GM12878 (cell line): Measurements from ENCODE around the gene MTMR10. TPM values are rescaled to one million over a fixed set of nuclear protein-coding genes. Genes with fewer than 3 reads are reported as not detected.

Source experiments
- ATAC-seq: fragments of 200-7000 bp; cut with Tn5 transposase; 3 replicates; pipeline ENCODE4 v1.9.1; 2020; ENCODE audit warnings: mild to moderate bottlenecking, moderate library complexity
- BruUV-seq: library from RNA; stranded (reverse); fragments of 400-500 nt; replicated peaks from 2 replicates; lab custom pipeline; 2021; lab: Mats Ljungman, UMichigan
- CTCF ChIA-PET: fragments of 300-600 bp; sonication (Branson Sonifier 250); formaldehyde crosslinking; extraction: SDS; loops from one replicate; lab custom pipeline; 2021; ENCODE audit warnings: inconsistent platforms; lab: Yijun Ruan, JAX
- POLR2A ChIA-PET: fragments of 350-600 bp; formaldehyde crosslinking; extraction: SDS; loops from one replicate; lab custom pipeline; 2021; ENCODE audit warnings: inconsistent platforms; lab: Charles Lee
- RAD21 ChIA-PET: fragments of 300-600 bp; sonication (Branson Sonifier 250); formaldehyde crosslinking; loops from one replicate; lab custom pipeline; 2023; ENCODE audit warnings: antibody characterized with exemption; ENCODE audit not compliant: unreplicated experiment; lab: Charles Lee
- SMC1A ChIA-PET: fragments of 300-600 bp; sonication (Branson Sonifier 250); formaldehyde crosslinking; loops from one replicate; lab custom pipeline; 2023; ENCODE audit not compliant: unreplicated experiment, uncharacterized antibody; lab: Charles Lee
- DNase-seq: peaks from one replicate; pipeline ENCODE4 v3.0.0-alpha.2; 2011; ENCODE audit warnings: low read depth, low spot score
- FAIRE-seq: peaks from 3 replicates; lab custom pipeline; 2011; peaks lifted over from hg19 to GRCh38; lab: Jason Lieb, UNC
- H2AFZ ChIP-seq: 2 replicates; pipeline ENCODE4 v1.6.0; 2011; ENCODE audit warnings: low read depth, low read length, control low read depth; ENCODE audit not compliant: control insufficient read depth
- H3K27ac ChIP-seq: 2 replicates; pipeline ENCODE4 v1.5.1; 2011; ENCODE audit warnings: control low read depth; ENCODE audit not compliant: control insufficient read depth, insufficient read depth
- H3K27me3 ChIP-seq, 2 experiments: replicated peaks in 1 of 2; 2 replicates each; pipeline versions ENCODE4 v1.6.0 to v1.6.1; 2011; ENCODE audit warnings: low read length in 1 of 2; ENCODE audit not compliant: control insufficient read depth in 2 of 2, insufficient read depth in 2 of 2
- H3K36me3 ChIP-seq, 2 experiments: 2 replicates each; pipeline ENCODE4 v1.5.1; 2011; ENCODE audit warnings: low read length in 1 of 2; ENCODE audit not compliant: control insufficient read depth in 2 of 2, insufficient read depth in 2 of 2
- H3K4me1 ChIP-seq: 2 replicates; pipeline ENCODE4 v1.6.1; 2011; ENCODE audit warnings: mild to moderate bottlenecking, low read length, moderate library complexity, mixed read lengths; ENCODE audit not compliant: control insufficient read depth, insufficient read depth
- H3K4me2 ChIP-seq: 2 replicates; pipeline ENCODE4 v1.6.0; 2011; ENCODE audit warnings: control low read depth; ENCODE audit not compliant: control insufficient read depth, insufficient read depth
- H3K4me3 ChIP-seq: fragments of 200-600 bp; sonication (generic); 2 replicates; pipeline ENCODE4 v1.5.1; 2016
- H3K79me2 ChIP-seq: 2 replicates; pipeline ENCODE4 v1.6.0; 2011; ENCODE audit warnings: low read length; ENCODE audit not compliant: control insufficient read depth, insufficient read depth
- H3K9ac ChIP-seq: 2 replicates; pipeline ENCODE4 v1.8.0; 2011; ENCODE audit warnings: low read length, control low read depth, mixed read lengths; ENCODE audit not compliant: control insufficient read depth, insufficient read depth
- H3K9me3 ChIP-seq: replicated peaks from 3 replicates; pipeline ENCODE4 v1.5.1; 2011; ENCODE audit warnings: mild to moderate bottlenecking, low read length; ENCODE audit not compliant: control insufficient read depth, insufficient read depth
- H4K20me1 ChIP-seq: 2 replicates; pipeline ENCODE4 v1.6.0; 2011; ENCODE audit not compliant: control insufficient read depth, insufficient read depth
- CBFB ChIP-seq: IDR thresholded peaks from 2 replicates; pipeline ENCODE4 v1.6.1; 2016; ENCODE audit warnings: antibody characterized with exemption, low read depth
- STAT1 ChIP-seq: fragments of 450-650 bp; conservative IDR thresholded peaks from 2 replicates; pipeline ENCODE4 v1.6.1; 2014; ENCODE audit warnings: antibody characterized with exemption, mild to moderate bottlenecking
- TBL1XR1 ChIP-seq: IDR thresholded peaks from 2 replicates; pipeline ENCODE4 v1.6.1; 2012; ENCODE audit warnings: low read depth, low read length, improper control_type of control experiment
- YY1 ChIP-seq: IDR thresholded peaks from 2 replicates; pipeline ENCODE4 v1.6.1; 2011; ENCODE audit warnings: low read depth, mild to moderate bottlenecking, low read length
- WGBS: methylation state at CpG from one replicate; pipeline ENCODE4 v1.1.6; 2016; ENCODE audit warnings: low lambda C conversion rate; ENCODE audit not compliant: insufficient replicate concordance, insufficient coverage; ENCODE audit errors: missing lambda C conversion rate; 5-methylcytosine and 5-hydroxymethylcytosine counted together
- in situ Hi-C: fragments of 300-500 bp; cut with MboI; formaldehyde crosslinking; loops from 9 replicates; pipeline ENCODE4 v1.14.3; 2018; ENCODE audit warnings: mixed read lengths
- intact Hi-C: fragments of 100-400 bp; cut with micrococcal nuclease; formaldehyde crosslinking; loops from one replicate; pipeline ENCODE4 v1.14.2; 2022; ENCODE audit not compliant: unreplicated experiment
- polyA plus RNA-seq, 11 experiments: library from polyadenylated mRNA; depleted of rRNA in 4 of 11; unstranded in 6 of 11; stranded (reverse) in 5 of 11; fragments of >200 nt; fragmentation: Nextera tagmentation in 4 of 11; fragmentation: Illumina TruSeq in 1 of 11; extraction: Ambion mirVana in 4 of 11; extraction: Trizol in 1 of 11; gene quantifications; 1 replicate in 1 of 11; 2 replicates in 10 of 11; pipeline versions ENCODE4 v1.2.1 to v1.2.3, GENCODE V29; 2011 to 2016; ENCODE audit warnings: inconsistent platforms in 2 of 11, missing spikeins in 2 of 11, low read depth in 1 of 11
- total RNA-seq, 4 experiments: library from RNA; depleted of rRNA in 3 of 4; stranded (reverse); fragments of >200 nt in 3 of 4; fragmentation: Illumina TruSeq in 1 of 4; extraction: Trizol in 1 of 4; gene quantifications; 2 replicates each; pipeline versions ENCODE4 v1.2.1 to v1.2.3, GENCODE V29; 2013 to 2021
- TF ChIP-seq, protein P1 (sequence below): IDR thresholded peaks from 2 replicates; pipeline ENCODE4 v1.6.1; 2011; ENCODE audit warnings: low read depth, mild to moderate bottlenecking, low read length, moderate library complexity, borderline replicate concordance; ENCODE audit errors: extremely low read depth
- TF ChIP-seq, protein P2 (sequence below): fragments of 450-650 bp; formaldehyde crosslinking; IDR thresholded peaks from 2 replicates; pipeline ENCODE4 v1.4.0; 2020; ENCODE audit warnings: mild to moderate bottlenecking, moderate library complexity
- TF ChIP-seq, protein P3 (sequence below): IDR thresholded peaks from 2 replicates; pipeline ENCODE4 v1.6.1; 2011; ENCODE audit warnings: mild to moderate bottlenecking, low read depth, low read length, moderate library complexity; ENCODE audit not compliant: insufficient replicate concordance

MTMR10 gene
- total and polyA plus RNA-seq, 10 of the 15 experiments (the other 5 are each of a cell fraction or from before 2014, with no cell fraction given): 1.9 to 13.6 (median 8.9) TPM

DNA sequence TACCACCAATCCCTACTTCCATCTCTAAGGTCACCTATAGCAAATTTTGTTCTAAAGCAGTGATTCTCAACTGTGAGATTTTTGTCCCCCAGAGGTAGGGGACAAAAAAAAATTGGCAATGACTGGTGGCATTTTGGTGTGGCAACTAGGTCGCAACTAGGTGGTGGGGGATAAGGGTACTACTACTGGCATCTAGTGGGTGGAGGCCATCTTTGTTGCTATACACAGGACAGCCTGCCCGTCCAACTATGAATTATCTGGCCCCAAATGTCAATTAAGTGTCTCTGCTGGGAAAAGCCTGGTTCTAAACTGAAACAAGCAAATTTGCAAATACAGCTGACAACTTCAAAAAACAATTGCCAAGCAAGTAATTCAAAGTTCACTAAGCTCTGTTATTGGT, 1.4 kb downstream of the MTMR10 start:
- POLR2A ChIA-PET: interaction anchor here (1.3 kb wide), 1 partner anchor 14 kb away, joined by 4 read pairs; no protein-coding TSS in a partner anchor
- CTCF ChIA-PET: interaction anchor here (0.8 to 1.4 kb wide), 3 partner anchors 9 to 139 kb away, joined by 3 read pairs; no protein-coding TSS in a partner anchor

More for the DNA sequence above, 1.4 kb downstream of the MTMR10 start:
- H3K4me1 ChIP-seq: peaks cover 13% of the 10 kb centered on the region
- BruUV-seq: TSS peak; percentile 69
- peaks cover 13% of the 10 kb centered on the region for H3K79me2 ChIP-seq
- H3K9me3 ChIP-seq: no peaks in the 10 kb centered on the region
- no peak overlapping the region for H3K27ac ChIP-seq
- H3K36me3 ChIP-seq: peaks cover 0 to 7% of the 10 kb centered on the region in 2 experiments; a peak in 1 of 4 replicates
- peak; percentile 11; the same call in 1 of the 3 replicates for ATAC-seq
- FAIRE-seq: no peak
- no peak overlapping the region; the same call in 1 of the 2 replicates for H3K9ac ChIP-seq
- H3K27me3 ChIP-seq: no peaks in the 10 kb centered on the region
- in situ Hi-C loops: no loop called here
- H3K4me3 ChIP-seq: peak overlapping the region; percentile 99
- H3K4me2 ChIP-seq: peak overlapping the region; percentile 95
- ChIA-PET SMC1A (interaction anchor here (1.1 to 2.0 kb wide), 3 partner anchors 17 to 95 kb away, joined by 3 to 6 read pairs (median 5); no protein-coding TSS in a partner anchor), RAD21 (interaction anchor here (2.6 kb wide), 1 partner anchor 24 kb away, joined by 13 read pairs; no protein-coding TSS in a partner anchor)
- no peaks in the 10 kb centered on the region for H4K20me1 ChIP-seq
- intact Hi-C loops: loop anchor here (5.0 kb wide), 1 partner anchor 88 kb away; the partner anchor contains the start of gene FAN1
- 45% methylated on average over 2 of the region's 2 CpGs for WGBS
- no peak overlapping the region; the same call in 1 of the 2 replicates for H2AFZ ChIP-seq
- TF ChIP-seq, protein P1, sequence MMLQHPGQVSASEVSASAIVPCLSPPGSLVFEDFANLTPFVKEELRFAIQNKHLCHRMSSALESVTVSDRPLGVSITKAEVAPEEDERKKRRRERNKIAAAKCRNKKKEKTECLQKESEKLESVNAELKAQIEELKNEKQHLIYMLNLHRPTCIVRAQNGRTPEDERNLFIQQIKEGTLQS: no peak
- TF ChIP-seq, protein P2, sequence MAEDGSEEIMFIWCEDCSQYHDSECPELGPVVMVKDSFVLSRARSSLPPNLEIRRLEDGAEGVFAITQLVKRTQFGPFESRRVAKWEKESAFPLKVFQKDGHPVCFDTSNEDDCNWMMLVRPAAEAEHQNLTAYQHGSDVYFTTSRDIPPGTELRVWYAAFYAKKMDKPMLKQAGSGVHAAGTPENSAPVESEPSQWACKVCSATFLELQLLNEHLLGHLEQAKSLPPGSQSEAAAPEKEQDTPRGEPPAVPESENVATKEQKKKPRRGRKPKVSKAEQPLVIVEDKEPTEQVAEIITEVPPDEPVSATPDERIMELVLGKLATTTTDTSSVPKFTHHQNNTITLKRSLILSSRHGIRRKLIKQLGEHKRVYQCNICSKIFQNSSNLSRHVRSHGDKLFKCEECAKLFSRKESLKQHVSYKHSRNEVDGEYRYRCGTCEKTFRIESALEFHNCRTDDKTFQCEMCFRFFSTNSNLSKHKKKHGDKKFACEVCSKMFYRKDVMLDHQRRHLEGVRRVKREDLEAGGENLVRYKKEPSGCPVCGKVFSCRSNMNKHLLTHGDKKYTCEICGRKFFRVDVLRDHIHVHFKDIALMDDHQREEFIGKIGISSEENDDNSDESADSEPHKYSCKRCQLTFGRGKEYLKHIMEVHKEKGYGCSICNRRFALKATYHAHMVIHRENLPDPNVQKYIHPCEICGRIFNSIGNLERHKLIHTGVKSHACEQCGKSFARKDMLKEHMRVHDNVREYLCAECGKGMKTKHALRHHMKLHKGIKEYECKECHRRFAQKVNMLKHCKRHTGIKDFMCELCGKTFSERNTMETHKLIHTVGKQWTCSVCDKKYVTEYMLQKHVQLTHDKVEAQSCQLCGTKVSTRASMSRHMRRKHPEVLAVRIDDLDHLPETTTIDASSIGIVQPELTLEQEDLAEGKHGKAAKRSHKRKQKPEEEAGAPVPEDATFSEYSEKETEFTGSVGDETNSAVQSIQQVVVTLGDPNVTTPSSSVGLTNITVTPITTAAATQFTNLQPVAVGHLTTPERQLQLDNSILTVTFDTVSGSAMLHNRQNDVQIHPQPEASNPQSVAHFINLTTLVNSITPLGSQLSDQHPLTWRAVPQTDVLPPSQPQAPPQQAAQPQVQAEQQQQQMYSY (CRISPR knock-in tag): no peak
- no peak for TF ChIP-seq TBL1XR1
- TF ChIP-seq, protein P3, sequence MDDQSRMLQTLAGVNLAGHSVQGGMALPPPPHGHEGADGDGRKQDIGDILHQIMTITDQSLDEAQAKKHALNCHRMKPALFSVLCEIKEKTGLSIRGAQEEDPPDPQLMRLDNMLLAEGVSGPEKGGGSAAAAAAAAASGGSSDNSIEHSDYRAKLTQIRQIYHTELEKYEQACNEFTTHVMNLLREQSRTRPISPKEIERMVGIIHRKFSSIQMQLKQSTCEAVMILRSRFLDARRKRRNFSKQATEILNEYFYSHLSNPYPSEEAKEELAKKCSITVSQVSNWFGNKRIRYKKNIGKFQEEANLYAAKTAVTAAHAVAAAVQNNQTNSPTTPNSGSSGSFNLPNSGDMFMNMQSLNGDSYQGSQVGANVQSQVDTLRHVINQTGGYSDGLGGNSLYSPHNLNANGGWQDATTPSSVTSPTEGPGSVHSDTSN: no peak
- TF ChIP-seq STAT1: no peak
- peak; percentile 76 for TF ChIP-seq YY1
- TF ChIP-seq CBFB: no peak
- DNase-seq: no peak
